Endodermal cell (in vitro differentiated cells): Measurements from ENCODE around the gene LYPD1. TPM values are rescaled to one million over a fixed set of nuclear protein-coding genes. Genes with fewer than 3 reads are reported as not detected.

Source experiments
- DNase-seq: peaks from one replicate; pipeline ENCODE4 v3.0.0-alpha.2; 2017
- H3K27ac ChIP-seq: 2 replicates; pipeline ENCODE4 v1.5.1; 2013; ENCODE audit warnings: mild to moderate bottlenecking, low read depth, low read length, moderate library complexity
- H3K27me3 ChIP-seq: 2 replicates; pipeline ENCODE4 v1.6.1; 2013; ENCODE audit warnings: mild to moderate bottlenecking, low read length, moderate library complexity; ENCODE audit not compliant: insufficient read depth, control insufficient read depth, poor library complexity, severe bottlenecking
- H3K36me3 ChIP-seq: 2 replicates; pipeline ENCODE4 v1.7.0; 2013; ENCODE audit warnings: mild to moderate bottlenecking, low read length, moderate library complexity; ENCODE audit not compliant: control insufficient read depth, insufficient read depth
- H3K4me1 ChIP-seq: one replicate; pipeline ENCODE4 v1.7.0; 2013; ENCODE audit warnings: low read length; ENCODE audit not compliant: control insufficient read depth, insufficient read depth
- H3K4me3 ChIP-seq: 2 replicates; pipeline ENCODE4 v1.5.1; 2013; ENCODE audit warnings: mild to moderate bottlenecking, low read length, moderate library complexity
- H3K9ac ChIP-seq: 2 replicates; pipeline ENCODE4 v1.6.1; 2013; ENCODE audit warnings: mild to moderate bottlenecking, low read length, moderate library complexity; ENCODE audit not compliant: poor library complexity, severe bottlenecking; ENCODE audit errors: extremely low read depth
- H3K9me3 ChIP-seq: 2 replicates; pipeline ENCODE4 v1.6.1; 2013; ENCODE audit warnings: mild to moderate bottlenecking, low read length, moderate library complexity; ENCODE audit not compliant: control insufficient read depth
- H3K27ac Mint-ChIP-seq: 2 replicates; pipeline ENCODE4 v1.8.0; 2020; ENCODE audit warnings: mixed read lengths
- H3K27me3 Mint-ChIP-seq: 2 replicates; pipeline ENCODE4 v1.8.0; 2021; ENCODE audit warnings: mild to moderate bottlenecking, mixed read lengths; ENCODE audit not compliant: insufficient read depth
- H3K36me3 Mint-ChIP-seq: 2 replicates; pipeline ENCODE4 v1.8.0; 2020; ENCODE audit warnings: low read depth, mixed read lengths
- H3K4me1 Mint-ChIP-seq: 2 replicates; pipeline ENCODE4 v1.8.0; 2020; ENCODE audit warnings: mixed read lengths
- H3K4me3 Mint-ChIP-seq: 2 replicates; pipeline ENCODE4 v1.8.0; 2020; ENCODE audit warnings: mild to moderate bottlenecking, moderate library complexity, mixed read lengths
- H3K9me3 Mint-ChIP-seq: 2 replicates; pipeline ENCODE4 v1.8.0; 2020; ENCODE audit warnings: mild to moderate bottlenecking, mixed read lengths
- WGBS, 2 experiments: methylation state at CpG; one replicate each; pipeline versions ENCODE4 v1.1.5 to v1.1.7; 2013; ENCODE audit warnings: missing lambda C conversion rate in 2 of 2, mixed read lengths in 1 of 2; ENCODE audit not compliant: insufficient coverage in 1 of 2, insufficient read length in 1 of 2; 5-methylcytosine and 5-hydroxymethylcytosine counted together
- total RNA-seq, 2 donors: library from RNA; stranded (reverse); fragmentation: NEBNext Ultra II Directional in 1 of 2; extraction: Animal tissue kit (Norgen Biotek cat#: 25700) in 1 of 2; gene quantifications; 2 replicates in 1 of 2; 3 replicates in 1 of 2; pipeline ENCODE4 v1.2.1, GENCODE V29; 2021
- TF ChIP-seq, protein P1 (sequence below): fragments of 200-600 bp; sonication (generic); conservative IDR thresholded peaks from 2 replicates; pipeline ENCODE4 v1.5.0; 2021; ENCODE audit warnings: antibody characterized with exemption, mild to moderate bottlenecking

The LYPD1 gene
- total RNA-seq, 2 donors from 2014 or later: 2.0 to 2.4 TPM

DNA sequence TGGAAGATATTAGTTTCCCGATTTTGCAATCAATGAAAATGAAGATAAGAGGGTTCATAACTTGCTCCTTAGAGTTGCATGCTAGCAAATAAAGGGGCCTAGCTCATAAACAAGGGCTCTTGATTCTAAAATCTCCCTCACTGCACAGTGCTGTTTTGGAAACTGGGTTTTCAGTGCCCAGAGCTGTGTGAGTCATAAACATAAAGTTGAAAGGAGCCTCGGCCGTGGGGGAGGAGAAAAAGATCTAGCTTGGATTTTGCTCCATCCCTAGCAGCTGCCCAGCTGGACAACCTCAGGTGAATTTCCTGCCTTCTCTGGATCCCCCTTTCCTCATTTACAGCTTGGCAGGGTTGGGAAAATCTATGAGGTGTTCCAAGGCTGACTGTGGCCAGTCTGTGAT lies 42.5 kb downstream of the LYPD1 start:
- H3K4me3 ChIP-seq: no peak overlapping the region
- Mint-ChIP-seq H3K9me3 (no peaks in the 10 kb centered on the region), H3K27ac (no peak overlapping the region), H3K36me3 (peaks cover 3% of the 10 kb centered on the region), H3K27me3 (no peaks in the 10 kb centered on the region), H3K4me1 (peaks cover 23% of the 10 kb centered on the region), H3K4me3 (no peak overlapping the region)
- H3K4me1 ChIP-seq: peaks cover 1% of the 10 kb centered on the region
- no peak overlapping the region for H3K27ac ChIP-seq
- H3K36me3 ChIP-seq: no peaks in the 10 kb centered on the region
- WGBS, 2 experiments: 91 to 100% methylated on average over 3 of the region's 3 CpGs
- no peaks in the 10 kb centered on the region for H3K27me3 ChIP-seq
- TF ChIP-seq, protein P1, sequence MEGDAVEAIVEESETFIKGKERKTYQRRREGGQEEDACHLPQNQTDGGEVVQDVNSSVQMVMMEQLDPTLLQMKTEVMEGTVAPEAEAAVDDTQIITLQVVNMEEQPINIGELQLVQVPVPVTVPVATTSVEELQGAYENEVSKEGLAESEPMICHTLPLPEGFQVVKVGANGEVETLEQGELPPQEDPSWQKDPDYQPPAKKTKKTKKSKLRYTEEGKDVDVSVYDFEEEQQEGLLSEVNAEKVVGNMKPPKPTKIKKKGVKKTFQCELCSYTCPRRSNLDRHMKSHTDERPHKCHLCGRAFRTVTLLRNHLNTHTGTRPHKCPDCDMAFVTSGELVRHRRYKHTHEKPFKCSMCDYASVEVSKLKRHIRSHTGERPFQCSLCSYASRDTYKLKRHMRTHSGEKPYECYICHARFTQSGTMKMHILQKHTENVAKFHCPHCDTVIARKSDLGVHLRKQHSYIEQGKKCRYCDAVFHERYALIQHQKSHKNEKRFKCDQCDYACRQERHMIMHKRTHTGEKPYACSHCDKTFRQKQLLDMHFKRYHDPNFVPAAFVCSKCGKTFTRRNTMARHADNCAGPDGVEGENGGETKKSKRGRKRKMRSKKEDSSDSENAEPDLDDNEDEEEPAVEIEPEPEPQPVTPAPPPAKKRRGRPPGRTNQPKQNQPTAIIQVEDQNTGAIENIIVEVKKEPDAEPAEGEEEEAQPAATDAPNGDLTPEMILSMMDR: no peak
- DNase-seq: no peak
- H3K9ac ChIP-seq: no peak overlapping the region
- H3K9me3 ChIP-seq: peaks cover 5% of the 10 kb centered on the region

GRCh38 chr2:132623096-132623839 lies 46.7 kb downstream of the LYPD1 start:
- Mint-ChIP-seq H3K36me3 (peaks cover 3% of the 10 kb centered on the region), H3K27me3 (peaks cover 2% of the 10 kb centered on the region), H3K9me3 (no peaks in the 10 kb centered on the region), H3K4me3 (no peak overlapping the region), H3K4me1 (peaks cover 10% of the 10 kb centered on the region), H3K27ac (peak overlapping the region; percentile 55)
- no peaks in the 10 kb centered on the region for H3K4me1 ChIP-seq
- H3K36me3 ChIP-seq: no peaks in the 10 kb centered on the region
- H3K9ac ChIP-seq: no peak overlapping the region
- H3K4me3 ChIP-seq: no peak overlapping the region
- no peak overlapping the region for H3K27ac ChIP-seq
- TF ChIP-seq, protein P1: no peak
- H3K27me3 ChIP-seq: no peaks in the 10 kb centered on the region
- H3K9me3 ChIP-seq: peaks cover 5% of the 10 kb centered on the region
- WGBS, 2 experiments: 91% methylated on average over 7 to 9 of the region's 9 CpGs
- no peak for DNase-seq

DNA sequence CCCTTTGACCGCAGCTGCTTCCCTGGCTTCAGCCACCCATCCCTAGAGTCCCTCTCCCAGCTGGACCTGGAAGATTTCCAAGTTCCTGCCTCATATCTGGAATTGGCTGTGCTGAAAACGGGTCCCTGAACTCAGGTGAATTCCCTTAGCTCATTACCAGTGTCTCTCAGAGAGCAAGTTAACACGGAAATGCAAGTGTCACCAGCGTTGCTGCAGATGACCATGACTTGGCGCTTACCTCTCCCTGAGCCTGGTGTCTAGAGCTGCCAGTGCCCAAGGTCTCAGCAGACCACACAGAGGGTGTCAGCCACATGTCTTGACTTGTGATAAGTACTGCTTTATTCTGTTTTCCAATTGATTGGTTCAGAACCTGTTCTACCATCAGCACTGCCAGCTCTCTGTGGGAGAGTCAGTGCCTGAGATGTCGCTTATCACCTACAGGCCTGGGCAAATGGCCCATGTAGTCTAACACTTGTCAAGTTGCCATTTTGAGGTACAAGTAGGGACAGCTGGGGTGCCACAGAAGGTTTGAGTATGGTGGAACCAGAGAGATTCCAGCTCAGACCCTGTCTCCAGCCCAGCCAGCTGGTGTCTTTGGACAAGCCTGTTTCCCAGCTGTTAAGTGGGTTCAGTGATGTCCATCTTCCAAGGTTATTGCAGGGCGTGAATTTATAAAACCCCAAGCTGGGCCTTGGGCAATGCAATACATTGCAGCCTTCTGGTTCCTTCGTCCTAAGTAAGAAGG lies 48.7 kb downstream of the LYPD1 start:
- 93 to 96% methylated on average over 8 of the region's 8 CpGs for WGBS, 2 experiments
- TF ChIP-seq, protein P1: no peak
- Histone ChIP-seq H3K4me3 (no peak overlapping the region), H3K36me3 (no peaks in the 10 kb centered on the region), H3K4me1 (no peaks in the 10 kb centered on the region), H3K9ac (no peak overlapping the region), H3K27me3 (no peaks in the 10 kb centered on the region), H3K27ac (no peak overlapping the region), H3K9me3 (peaks cover 5% of the 10 kb centered on the region)
- no peak overlapping the region for H3K4me3 Mint-ChIP-seq
- H3K4me1 Mint-ChIP-seq: peaks cover 18% of the 10 kb centered on the region
- peaks cover 2% of the 10 kb centered on the region for H3K27me3 Mint-ChIP-seq
- H3K36me3 Mint-ChIP-seq: peaks cover 3% of the 10 kb centered on the region
- DNase-seq: no peak
- no peaks in the 10 kb centered on the region for H3K9me3 Mint-ChIP-seq
- no peak overlapping the region for H3K27ac Mint-ChIP-seq
